ENCODE data around the gene DDOST.

Gene DDOST

DNA sequence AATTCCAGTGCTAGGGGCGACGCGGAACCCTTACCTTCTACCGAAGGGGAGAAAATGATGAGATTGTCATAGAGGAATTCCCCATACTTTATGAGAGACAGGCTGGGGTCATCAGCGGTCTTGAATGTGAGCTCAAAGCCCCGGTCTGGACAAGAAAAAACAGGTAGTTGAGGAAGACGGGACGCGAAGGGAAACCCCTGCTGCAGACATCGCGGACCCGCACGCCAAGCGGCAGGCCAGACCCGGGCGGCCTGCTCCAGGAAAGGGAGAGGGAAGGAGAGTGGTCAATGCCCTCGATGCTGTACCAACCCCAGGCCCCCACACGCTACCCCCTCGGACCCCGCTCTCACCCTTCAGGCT is 342 bp downstream of the DDOST start:
- no peak for DNase-seq (ENCODE audit: low read depth, low spot score)

DNA sequence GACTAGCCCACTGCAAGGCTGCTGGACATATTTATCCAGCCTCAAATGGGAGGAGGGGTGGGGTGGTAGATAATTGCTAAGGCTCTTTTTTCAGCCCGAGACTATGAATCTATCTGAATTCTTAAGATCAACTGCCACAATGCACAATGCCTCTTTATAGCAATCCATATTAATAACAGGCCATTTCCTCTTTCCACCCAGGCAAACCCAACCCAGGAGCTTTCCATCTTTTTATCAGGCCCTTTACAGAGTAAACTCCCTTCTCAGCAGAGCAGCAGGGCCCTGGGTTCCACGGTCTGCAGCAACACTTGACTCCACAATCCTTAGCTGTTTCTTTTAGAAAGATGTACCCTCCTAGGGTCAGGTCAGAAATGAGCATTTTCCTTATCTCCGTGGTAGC is 806 bp downstream of the DDOST start:
- no peak for DNase-seq (ENCODE audit: low read depth, low spot score)

DNA sequence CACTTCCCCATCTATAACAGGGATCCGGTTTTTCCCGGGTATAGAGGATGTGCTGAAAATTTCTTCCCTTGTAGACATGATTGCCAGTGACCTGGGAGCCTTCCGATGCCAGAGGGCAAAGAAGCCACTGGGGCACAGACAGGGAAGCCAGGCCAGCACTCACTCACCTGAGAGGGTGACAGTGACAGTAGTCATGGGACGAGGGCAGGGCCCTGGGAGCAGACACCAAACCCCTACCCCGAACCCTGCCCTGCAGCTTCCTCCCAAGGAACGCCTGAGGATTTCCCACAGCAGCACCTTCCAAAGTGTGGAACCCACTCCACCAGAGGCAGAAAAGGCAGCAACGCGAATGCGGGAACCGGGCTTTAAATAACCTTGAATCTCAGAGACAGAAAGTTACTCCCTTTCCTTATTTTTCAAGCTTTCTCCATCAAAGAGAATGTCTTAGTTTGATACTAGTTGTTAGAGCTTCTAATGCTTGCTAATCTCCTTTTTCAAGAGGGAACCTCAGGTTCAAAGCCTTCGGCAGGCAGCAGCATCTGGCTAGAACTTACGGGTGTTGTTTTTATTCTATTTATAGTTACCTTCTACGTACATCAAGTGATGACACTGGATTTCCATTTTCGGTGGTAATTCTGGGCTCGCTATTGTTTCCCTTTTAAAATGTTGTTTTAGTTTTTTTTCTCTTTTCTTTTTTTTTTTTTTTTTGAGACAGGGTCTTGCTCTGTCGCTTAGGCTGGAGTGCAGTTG is 2.8 kb downstream of the DDOST start:
- DNase-seq (ENCODE audit: low read depth, low spot score), result no peak

DNA sequence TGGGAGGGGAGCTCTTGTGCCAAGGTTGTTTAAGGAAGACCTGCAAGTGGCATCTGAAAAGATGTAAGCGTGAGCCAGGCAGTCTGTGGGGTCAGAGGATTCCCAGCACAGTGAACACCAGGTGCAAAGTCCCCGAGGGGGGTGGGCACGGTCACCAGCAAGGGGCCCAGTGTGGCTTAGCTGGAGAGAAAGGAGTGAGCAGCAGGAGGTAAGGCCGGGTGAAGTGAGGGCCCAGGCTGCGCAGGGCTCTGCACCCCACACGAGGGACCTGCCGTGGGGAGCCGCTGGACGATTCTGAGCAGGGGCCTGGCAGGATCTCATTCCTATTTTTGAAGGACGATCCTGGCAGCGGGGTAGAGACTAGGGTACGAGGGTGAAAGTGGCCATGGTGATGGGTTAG is 4.1 kb downstream of the DDOST start:
- no peak for DNase-seq (ENCODE audit: low read depth, low spot score)

DNA sequence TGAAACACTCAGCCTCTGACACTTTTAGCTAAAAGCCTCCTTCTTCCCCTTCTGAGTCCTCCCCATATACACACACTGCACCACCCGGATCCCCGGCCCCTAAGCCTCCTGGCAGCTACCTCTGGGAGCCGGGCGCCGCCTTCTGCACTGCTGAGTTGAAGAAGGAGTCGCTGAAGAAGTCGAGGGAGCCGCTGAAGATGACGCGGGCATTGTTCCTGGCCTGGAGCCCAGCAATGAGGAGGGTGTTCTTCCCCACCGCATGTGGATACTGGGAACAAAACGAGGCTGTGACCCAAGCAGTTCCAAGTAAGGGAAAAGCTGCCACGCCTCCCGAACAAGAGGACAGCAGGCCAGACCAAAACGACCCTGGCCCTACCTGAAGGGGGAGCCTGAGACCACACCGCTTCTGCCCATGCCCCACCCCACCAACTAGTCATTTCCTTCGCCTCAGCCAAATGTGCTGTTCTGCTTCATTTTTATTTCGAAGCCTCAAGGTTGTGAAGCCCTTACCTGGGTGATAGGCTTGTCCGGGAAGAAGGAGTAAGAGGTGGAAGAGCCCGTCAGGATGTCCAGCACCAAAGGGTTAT is 7.0 kb downstream of the DDOST start:
- no peak for DNase-seq (ENCODE audit: low read depth, low spot score)

DNA sequence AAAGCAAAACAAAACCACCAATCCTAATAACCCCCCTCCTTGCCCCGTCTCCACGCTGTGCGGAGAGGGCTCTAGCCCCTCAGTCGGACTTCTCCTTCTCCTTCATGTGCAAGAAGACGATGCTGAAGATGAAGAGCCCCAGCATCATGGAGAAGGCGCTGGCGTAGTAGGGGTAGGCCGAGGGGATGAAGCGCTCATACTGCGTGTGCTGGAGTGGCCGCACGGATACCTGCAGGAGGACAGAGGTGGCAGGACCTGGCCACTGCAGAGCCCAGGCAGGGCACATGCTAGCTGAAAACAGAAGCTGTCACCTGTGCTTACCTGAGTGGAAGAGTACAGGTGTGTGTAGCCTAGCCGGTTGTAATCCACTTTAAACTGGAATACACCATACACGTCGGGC is 8.9 kb downstream of the DDOST start:
- DNase-seq (ENCODE audit: low read depth, low spot score), result no peak

DNA sequence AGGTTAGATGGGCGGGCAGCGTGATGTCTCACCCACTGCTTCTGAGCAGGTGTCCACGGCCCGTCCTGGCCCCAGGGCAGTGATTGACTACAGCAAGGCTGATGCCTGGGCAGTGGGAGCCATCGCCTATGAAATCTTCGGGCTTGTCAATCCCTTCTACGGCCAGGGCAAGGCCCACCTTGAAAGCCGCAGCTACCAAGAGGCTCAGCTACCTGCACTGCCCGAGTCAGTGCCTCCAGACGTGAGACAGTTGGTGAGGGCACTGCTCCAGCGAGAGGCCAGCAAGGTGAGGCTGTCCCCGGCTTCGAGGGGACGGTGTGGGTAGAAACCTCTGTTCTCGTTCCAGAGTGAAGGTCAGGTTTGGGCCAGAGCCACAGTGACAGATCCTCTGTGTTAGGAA is 12.2 kb downstream of the DDOST start:
- no peak for DNase-seq (ENCODE audit: low read depth, low spot score)

DNA sequence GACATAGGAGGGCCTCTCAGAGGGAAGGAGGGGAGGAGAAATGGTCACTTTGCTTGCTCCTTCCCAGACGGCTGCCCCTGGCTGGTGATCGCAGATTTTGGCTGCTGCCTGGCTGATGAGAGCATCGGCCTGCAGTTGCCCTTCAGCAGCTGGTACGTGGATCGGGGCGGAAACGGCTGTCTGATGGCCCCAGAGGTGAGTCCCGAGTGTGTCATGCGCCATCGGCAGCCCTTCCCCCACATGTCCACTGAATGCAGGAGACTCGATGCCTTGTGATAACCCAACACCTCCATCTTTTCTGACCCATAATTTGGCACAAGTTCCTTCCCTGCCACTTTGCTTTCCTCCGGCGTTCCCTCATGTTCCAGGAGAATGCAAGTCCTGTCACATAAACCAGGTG is 12.7 kb downstream of the DDOST start:
- no peak for DNase-seq (ENCODE audit: low read depth, low spot score)

DNA sequence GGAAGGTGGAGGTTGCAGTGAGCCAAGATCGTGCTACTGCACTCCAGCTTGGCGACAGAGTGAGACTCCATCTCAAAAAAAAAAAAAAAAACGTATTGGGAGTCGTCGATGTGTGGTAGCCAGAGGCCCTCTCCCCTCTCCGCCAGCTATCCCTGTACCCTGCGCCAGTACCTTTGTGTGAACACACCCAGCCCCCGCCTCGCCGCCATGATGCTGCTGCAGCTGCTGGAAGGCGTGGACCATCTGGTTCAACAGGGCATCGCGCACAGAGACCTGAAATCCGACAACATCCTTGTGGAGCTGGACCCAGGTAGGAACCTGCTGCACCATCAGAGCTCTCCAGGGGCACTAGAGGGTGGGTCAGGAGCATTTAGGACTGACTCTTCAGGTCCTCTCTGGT is 15.8 kb downstream of the DDOST start:
- DNase-seq (ENCODE audit: low read depth, low spot score), result no peak

DNA sequence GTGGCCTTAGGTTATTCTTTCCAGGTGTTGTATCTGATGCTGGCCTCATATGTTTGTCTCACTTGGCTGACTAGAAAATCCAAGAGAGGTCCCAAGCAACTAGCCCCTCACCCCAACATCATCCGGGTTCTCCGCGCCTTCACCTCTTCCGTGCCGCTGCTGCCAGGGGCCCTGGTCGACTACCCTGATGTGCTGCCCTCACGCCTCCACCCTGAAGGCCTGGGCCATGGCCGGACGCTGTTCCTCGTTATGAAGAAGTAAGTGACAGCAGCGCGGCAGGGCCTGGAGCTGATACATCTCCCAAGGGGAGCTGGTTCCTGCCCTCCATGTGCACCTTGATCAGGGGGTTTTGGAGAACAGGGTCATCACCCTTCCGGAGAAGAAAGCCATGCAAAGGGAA is 16.8 kb downstream of the DDOST start:
- DNase-seq (ENCODE audit: low read depth, low spot score), result no peak

DNA sequence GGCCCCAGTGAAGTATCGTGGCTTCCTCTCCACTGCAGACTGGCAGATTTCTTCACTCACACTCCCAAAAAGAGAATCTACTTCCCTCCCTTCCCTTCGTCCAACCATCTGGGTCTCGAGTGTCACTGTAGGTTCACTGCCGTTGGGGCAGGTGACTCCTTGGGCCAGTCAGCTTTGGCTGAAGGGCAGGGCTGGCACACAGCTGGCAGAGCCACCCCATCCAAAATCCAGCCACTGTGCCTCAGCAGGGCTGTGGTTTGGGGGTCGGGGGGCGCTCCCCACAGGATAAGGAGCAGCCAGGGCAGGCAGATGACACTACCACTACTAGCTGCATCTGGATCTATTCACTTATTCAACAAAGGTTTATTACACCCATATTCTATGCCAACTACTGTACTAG is 18.1 kb downstream of the DDOST start:
- DNase-seq (ENCODE audit: low read depth, low spot score), result no peak

DNA sequence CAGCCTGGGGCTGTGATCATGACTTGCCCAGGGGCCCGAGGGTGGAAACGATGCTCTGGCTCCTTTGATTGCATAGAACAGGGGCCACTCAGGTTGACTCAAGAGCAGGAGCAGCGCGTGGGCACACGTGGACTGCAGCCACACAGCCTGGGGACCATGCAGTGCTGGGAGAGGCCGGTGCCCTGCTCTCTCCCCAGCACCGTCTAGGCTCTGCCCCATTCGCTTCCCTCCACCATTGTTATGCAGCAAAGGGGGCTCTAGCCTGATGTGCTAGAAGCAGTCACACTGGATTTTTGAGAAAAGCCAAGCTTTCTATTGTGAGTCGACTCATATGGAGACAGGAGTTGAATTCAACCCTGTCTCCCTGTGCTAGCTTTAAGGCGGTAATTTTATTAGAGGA is 19.2 kb downstream of the DDOST start:
- DNase-seq (ENCODE audit: low read depth, low spot score), result no peak

DNA sequence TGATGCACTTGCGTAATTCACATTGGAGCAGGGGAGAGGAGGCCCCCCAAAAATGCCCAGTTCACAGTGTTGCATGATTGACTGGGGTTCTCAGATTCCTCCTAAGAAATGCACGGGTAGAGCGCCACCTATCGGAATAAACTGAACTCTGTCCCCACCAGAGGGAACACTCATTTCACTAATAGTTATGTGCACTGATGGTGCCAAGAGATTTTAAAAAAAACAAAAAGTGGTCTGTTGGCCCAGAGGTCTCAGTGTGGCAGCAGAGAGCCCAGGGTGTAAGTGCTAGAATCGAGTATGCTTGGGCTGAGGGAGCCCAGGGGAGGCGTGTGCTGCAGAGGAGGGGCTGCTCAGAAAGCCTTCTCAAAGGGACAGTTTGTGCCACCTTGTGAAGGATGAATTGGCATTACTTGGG is 21.0 kb downstream of the DDOST start:
- no peak for DNase-seq (ENCODE audit: low read depth, low spot score)

DNA sequence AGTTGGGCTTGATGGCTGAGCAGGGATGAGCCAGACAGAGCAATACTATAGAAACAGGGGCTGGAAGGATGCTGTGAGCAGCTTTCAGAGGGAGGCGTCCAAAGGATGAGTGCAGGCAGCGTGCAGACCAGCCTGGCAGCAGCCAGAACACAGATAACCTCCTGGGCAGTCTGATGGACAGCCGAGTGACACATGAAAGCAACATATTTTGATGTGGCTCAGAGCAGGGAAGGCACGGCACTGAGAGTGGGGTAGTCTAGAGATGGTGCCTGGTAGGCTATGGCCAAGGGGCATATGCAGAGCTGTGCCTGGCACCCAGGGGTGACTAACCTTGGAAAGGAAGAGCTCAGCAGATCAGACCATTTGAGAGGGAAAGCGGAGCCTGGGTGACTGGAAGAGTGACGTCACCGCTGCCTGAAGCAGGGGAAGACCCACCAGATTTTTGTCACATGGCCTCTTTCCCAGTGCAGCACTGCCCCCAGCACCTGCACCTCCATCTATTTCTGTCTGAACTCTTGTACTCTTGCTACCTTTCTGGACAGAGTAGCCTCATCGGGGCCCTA is 24.3 kb downstream of the DDOST start:
- no peak for DNase-seq (ENCODE audit: low read depth, low spot score)

DNA sequence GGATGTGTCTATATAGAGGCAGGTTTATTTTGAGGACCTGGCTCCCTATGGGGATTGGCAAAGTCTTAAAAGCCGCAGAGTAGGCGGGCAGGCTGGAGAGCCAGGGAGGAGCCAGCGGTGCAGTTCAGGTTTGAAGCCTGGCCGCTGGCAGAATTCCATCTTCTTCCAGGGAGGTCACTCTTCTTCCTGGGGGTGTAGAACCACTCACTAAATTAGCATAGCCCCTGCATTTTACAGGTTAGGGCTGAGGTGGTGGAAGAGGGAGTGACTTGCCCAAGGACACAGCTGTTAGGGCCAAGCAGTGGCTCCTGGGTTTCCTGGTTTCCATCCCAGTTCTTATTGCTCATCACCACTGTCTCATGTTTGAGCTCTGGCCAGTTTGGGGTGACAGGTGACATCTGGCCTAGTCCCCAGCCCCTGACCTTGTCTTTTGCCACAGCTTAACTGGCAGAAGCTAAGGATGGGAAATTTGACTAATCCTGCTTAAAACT is 26.5 kb downstream of the DDOST start:
- no peak for DNase-seq (ENCODE audit: low read depth, low spot score)

DNA sequence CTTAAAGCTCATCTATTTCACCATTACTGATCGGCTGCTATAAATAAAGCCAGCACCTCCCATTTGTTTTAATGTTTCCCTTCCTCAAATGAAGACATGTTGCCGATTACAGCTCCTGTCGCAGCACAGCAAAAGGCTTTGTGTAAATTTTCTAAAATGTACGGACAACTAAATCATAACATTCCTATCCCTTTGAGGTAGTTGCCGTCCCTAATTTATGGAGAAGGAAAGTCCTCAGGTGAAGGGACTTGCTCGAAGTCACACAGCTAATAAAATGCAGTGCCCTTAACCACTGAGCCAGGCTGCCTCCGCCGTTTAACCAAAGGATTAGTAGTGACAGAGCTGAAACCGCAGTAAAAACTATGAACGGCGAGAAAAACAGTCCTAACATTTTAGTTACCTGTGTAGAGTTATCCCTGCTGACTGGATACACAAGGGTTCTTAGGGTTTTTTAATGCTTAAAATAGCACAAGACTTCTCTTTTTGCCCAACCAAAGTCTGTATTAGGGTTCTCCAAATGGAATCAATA is 27.0 kb downstream of the DDOST start:
- no peak for DNase-seq (ENCODE audit: low read depth, low spot score)

DNA sequence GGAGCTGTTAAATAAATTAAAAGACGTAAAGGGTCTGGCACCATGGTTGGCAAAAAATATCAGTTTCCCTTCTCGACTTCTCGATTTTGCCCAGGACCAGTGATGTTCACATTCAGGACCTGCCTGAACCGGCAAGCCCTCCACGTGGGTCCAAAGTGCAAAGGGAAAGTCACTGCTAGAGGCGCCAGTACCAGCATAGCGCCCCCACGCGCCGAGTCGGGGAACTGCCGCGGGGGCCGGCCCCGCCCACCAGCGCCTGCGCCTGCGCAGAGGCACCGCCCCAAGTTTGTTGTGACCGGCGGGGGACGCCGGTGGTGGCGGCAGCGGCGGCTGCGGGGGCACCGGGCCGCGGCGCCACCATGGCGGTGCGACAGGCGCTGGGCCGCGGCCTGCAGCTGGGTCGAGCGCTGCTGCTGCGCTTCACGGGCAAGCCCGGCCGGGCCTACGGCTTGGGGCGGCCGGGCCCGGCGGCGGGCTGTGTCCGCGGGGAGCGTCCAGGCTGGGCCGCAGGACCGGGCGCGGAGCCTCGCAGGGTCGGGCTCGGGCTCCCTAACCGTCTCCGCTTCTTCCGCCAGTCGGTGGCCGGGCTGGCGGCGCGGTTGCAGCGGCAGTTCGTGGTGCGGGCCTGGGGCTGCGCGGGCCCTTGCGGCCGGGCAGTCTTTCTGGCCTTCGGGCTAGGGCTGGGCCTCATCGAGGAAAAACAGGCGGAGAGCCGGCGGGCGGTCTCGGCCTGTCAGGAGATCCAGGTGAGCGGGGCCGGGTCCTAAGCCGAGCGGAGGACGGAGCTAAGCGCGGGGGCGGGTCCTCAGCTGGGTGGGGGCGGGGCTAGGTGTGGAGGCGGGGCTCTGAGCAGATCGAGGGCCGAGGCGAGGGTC is 27.7 kb downstream of the DDOST start, which contains the start of gene PINK1:
TSS of gene PINK1 (plus strand) at position 269 of the 875 bp plus-strand sequence. CDS start at position 360, 91 bp downstream.
- DNase-seq (ENCODE audit: low read depth, low spot score), result no peak

DNA sequence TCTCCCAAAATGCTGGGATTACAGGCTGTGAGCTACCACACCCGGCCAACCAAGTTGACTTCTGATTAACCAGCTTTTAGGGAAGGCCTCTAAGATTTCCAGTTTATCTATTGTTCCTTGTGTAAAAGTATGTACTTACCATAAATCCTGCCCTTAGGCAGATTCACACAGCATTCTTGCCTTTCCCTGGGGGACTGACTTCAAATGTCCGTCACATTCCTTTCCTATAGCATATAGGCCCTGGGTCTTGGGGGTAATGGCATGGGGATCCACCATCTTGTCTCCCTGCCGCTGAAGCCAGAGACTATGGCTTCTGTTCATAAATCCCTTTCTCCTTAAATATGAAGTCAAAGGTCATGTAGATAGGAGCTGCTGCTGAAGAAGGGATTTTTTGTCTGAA is 28.8 kb downstream of the DDOST start:
- DNase-seq (ENCODE audit: low read depth, low spot score), result no peak

DNA sequence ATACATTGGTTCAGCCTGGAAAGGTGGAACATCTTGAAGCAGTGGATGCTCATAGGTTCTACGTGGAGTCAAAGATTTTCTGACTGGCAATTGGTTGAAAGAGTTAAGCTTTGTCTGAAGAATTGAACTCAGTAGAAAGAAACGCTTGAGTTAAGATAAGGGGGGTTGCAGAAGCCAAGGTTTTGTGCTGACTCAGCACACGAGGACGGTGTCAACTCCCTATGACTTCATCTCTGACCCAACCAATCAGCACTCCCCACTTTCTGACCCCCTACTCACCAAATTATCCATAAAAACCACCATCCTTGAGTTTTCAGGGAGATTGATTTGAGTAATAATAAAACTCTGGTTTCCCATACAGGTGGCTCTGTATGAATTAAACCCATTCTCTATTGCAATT is 30.4 kb downstream of the DDOST start:
- no peak for DNase-seq (ENCODE audit: low read depth, low spot score)

DNA sequence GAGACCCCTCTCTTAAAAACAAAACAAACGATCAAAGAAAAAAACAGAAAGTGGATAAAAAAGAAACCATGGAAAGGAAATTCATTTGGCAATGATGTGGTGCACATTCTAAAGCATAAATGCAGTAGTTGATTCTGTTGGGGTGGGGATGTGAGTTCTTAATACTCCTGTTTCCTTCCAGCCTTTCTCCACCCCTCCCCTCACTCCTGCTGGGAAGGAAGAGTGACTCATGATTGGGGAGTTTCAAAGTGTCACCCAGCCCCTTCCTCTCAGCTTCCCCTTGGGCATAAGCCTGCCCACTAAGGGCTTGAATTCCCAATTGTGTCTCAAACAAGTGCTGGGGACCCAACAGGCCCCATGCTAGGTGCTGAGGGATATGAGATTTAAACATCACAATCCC is 34.6 kb downstream of the DDOST start:
- no peak for DNase-seq (ENCODE audit: low read depth, low spot score)

DNA sequence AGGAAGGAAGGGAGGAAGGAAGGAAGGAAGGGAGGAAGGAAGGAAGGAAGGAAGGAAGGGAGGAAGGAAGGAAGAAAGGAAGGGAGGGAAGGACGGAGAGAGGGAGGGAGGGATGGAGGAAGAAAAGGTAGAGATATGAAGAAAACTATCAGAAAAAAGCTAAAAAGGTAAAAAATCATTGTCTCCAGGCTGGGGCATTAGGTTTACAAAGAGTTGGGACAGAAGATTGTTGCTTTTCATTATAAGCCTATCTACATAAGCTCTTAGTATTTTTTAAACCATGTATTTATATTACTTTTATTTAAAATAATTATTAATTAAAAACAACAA is 35.1 kb downstream of the DDOST start:
- DNase-seq (ENCODE audit: low read depth, low spot score), result no peak

All from smooth muscle cell of the brain vasculature (primary cell).